HG02884 (cell line): Measurements from ENCODE around the gene NBAS.

Experiments
- ATAC-seq: cut with Tn5 transposase; IDR thresholded peaks from one replicate; pipeline ENCODE4 v1.9.1; 2021; ENCODE audit warnings: mild to moderate bottlenecking, moderate library complexity; ENCODE audit not compliant: unreplicated experiment

The NBAS gene

GRCh38 chr2:15181092-15181745 lies 379.9 kb downstream of the NBAS start:
- ATAC-seq = no peak

GRCh38 chr2:15180379-15180778 lies 380.8 kb downstream of the NBAS start:
- ATAC-seq = no peak

- ATAC-seq = no peak
These were observed 382.2 kb downstream of the NBAS start for GRCh38 chr2:15178946-15179345.

- ATAC-seq = peak; percentile 97
These were observed 384.0 kb downstream of the NBAS start for GRCh38 chr2:15177103-15177502.

GRCh38 chr2:15176604-15177003 lies 384.5 kb downstream of the NBAS start:
- no peak for ATAC-seq

GRCh38 chr2:15174567-15174966 lies 386.6 kb downstream of the NBAS start:
- ATAC-seq = no peak

- no peak for ATAC-seq
These were observed 387.6 kb downstream of the NBAS start for GRCh38 chr2:15173501-15173900.

GRCh38 chr2:15172825-15173224 lies 388.3 kb downstream of the NBAS start:
- no peak for ATAC-seq

GRCh38 chr2:15170070-15170775 lies 390.9 kb downstream of the NBAS start:
- ATAC-seq = no peak

GRCh38 chr2:15169326-15170069 lies 391.6 kb downstream of the NBAS start:
- no peak for ATAC-seq

GRCh38 chr2:15168116-15168515 lies 393.0 kb downstream of the NBAS start:
- no peak for ATAC-seq

GRCh38 chr2:15166878-15167277 lies 394.3 kb downstream of the NBAS start:
- no peak for ATAC-seq

- ATAC-seq = no peak
These were observed 397.8 kb downstream of the NBAS start for GRCh38 chr2:15163326-15163725.

GRCh38 chr2:15162620-15163019 lies 398.5 kb downstream of the NBAS start:
- ATAC-seq = no peak

GRCh38 chr2:15160201-15160991 lies 400.7 kb downstream of the NBAS start:
- ATAC-seq = no peak

GRCh38 chr2:15159751-15160177 lies 401.4 kb downstream of the NBAS start:
- ATAC-seq = no peak

- no peak for ATAC-seq
These were observed 401.9 kb downstream of the NBAS start for GRCh38 chr2:15159206-15159605.

- no peak for ATAC-seq
These were observed 402.6 kb downstream of the NBAS start for GRCh38 chr2:15158532-15158931.

- no peak for ATAC-seq
These were observed 403.0 kb downstream of the NBAS start for GRCh38 chr2:15158100-15158499.

- ATAC-seq = no peak
These were observed 405.1 kb downstream of the NBAS start for GRCh38 chr2:15155959-15156574.

- no peak for ATAC-seq
These were observed 406.8 kb downstream of the NBAS start for GRCh38 chr2:15154297-15154696.
